Muscle of leg (tissue), 11 donors: ENCODE data around the gene KIRREL3. TPM values are rescaled to one million over a fixed set of nuclear protein-coding genes. Genes with fewer than 3 reads are reported as not detected.
"Not testable (repeated sequence)": the region's sequence is repeated elsewhere in the genome, so short reads cannot be mapped to it uniquely, and the experiment has no call there.

Experiments used
- DNase-seq: peaks from one replicate; pipeline ENCODE4 v3.0.0; 2013
- H3K27ac ChIP-seq: one replicate; pipeline ENCODE4 v1.5.1; 2013; ENCODE audit warnings: mild to moderate bottlenecking, low read length, control low read depth
- H3K27me3 ChIP-seq: one replicate; pipeline ENCODE4 v1.6.1; 2013; ENCODE audit warnings: low read length; ENCODE audit not compliant: control insufficient read depth, insufficient read depth
- H3K36me3 ChIP-seq: one replicate; pipeline ENCODE4 v1.6.1; 2013; ENCODE audit warnings: low read length; ENCODE audit not compliant: control insufficient read depth, insufficient read depth
- H3K4me1 ChIP-seq: one replicate; pipeline ENCODE4 v1.6.1; 2013; ENCODE audit warnings: low read length; ENCODE audit not compliant: control insufficient read depth, insufficient read depth
- H3K4me3 ChIP-seq: one replicate; pipeline ENCODE4 v1.5.1; 2013; ENCODE audit warnings: low read length, control low read depth
- H3K9me3 ChIP-seq: replicated peaks from 2 replicates; pipeline ENCODE4 v1.6.1; 2013; ENCODE audit warnings: low read depth, low read length; ENCODE audit not compliant: control insufficient read depth
- WGBS: methylation state at CpG from one replicate; pipeline ENCODE4 v1.1.5; 2013; ENCODE audit warnings: missing lambda C conversion rate; ENCODE audit not compliant: insufficient coverage; 5-methylcytosine and 5-hydroxymethylcytosine counted together
- polyA plus RNA-seq, 8 donors: library from polyadenylated mRNA; unstranded; fragments of 120-200 nt; gene quantifications; one replicate each; pipeline versions ENCODE4 v1.2.1 to v1.2.3, GENCODE V29; 2013; ENCODE audit warnings: inconsistent platforms in 1 of 8, low replicate concordance in 1 of 8; ENCODE audit not compliant: insufficient read length in 8 of 8, insufficient read depth in 1 of 8
- total RNA-seq: library from RNA; stranded (reverse); fragments of 120-200 nt; gene quantifications from one replicate; pipeline ENCODE4 v1.2.4, GENCODE V29; 2013

The KIRREL3 gene
- total and polyA plus RNA-seq, 9 donors: 0.27 to 1.8 (median 0.93) TPM

DNA sequence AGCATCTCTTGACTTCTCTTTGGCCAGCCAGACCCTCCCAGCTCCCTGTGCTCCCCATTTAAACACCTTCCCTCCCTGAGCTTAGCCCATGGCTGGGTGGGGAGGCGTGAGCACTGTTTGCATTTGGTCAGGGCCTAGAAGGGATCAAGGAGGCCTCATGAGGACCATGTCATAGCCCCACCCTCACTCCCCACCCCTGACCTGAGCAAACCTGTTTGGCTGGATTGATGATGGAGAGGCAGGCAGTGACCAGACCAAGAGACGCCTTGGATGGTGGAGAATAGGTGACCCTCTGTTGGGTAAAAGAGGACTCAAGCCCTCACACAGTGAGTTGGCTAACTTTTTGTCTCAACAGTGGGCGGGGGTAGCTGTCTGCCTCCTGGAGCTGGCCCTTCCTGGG is 595.2 kb downstream of the KIRREL3 start:
- H3K4me1 ChIP-seq: peaks cover 41% of the 10 kb centered on the region
- peaks cover 39% of the 10 kb centered on the region for H3K36me3 ChIP-seq
- H3K9me3 ChIP-seq: no peaks in the 10 kb centered on the region
- no peak for DNase-seq
- no peak overlapping the region for H3K27ac ChIP-seq
- no peaks in the 10 kb centered on the region for H3K27me3 ChIP-seq
- 82% methylated on average over 2 of the region's 3 CpGs for WGBS
- H3K4me3 ChIP-seq: no peak overlapping the region

DNA sequence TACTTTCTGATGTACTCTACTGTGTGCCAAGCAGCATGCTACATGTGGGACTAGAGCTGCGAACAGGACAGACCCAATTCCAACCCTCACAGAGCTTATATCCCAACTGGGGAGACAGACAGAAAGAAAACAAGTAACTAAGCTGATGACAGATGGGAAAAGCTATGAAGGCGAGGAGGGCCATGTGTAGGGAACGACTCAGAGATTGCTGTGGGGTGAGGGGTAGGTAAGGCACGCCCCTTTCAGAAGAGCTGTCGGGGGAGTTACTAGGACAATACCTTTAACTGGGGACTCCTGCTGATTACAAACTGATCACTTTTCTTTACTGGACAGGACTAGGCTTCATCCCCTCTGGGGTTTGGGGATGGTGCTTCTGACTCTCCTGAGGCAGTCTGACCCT is 596.2 kb downstream of the KIRREL3 start:
- H3K36me3 ChIP-seq: peaks cover 32% of the 10 kb centered on the region
- H3K4me1 ChIP-seq: peaks cover 32% of the 10 kb centered on the region
- H3K4me3 ChIP-seq: no peak overlapping the region
- DNase-seq: no peak
- H3K27me3 ChIP-seq: no peaks in the 10 kb centered on the region
- H3K27ac ChIP-seq: no peak overlapping the region
- peaks cover 3% of the 10 kb centered on the region for H3K9me3 ChIP-seq
- WGBS: 56% methylated on average over 3 of the region's 5 CpGs

DNA sequence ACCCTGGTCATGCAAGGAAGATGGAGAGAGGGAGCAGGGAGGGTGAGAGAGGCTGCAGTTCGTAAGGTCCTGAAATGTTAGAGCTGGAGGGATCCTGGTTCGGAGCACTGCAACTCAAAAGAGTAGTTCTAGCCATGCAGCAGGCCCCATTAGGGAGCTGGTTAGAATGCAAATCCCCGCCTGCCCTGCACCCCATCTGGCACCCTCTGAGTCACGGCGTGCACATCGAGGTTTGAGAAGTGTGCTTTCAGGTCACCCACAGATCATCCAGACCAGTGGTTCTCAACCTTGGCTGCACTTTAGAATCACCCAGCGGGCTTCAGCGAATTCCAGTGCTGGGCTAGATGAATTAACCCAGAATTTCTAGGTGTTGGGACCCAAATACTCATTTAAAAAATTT is 596.9 kb downstream of the KIRREL3 start:
- peaks cover 25% of the 10 kb centered on the region for H3K4me1 ChIP-seq
- H3K27ac ChIP-seq: no peak overlapping the region

DNA sequence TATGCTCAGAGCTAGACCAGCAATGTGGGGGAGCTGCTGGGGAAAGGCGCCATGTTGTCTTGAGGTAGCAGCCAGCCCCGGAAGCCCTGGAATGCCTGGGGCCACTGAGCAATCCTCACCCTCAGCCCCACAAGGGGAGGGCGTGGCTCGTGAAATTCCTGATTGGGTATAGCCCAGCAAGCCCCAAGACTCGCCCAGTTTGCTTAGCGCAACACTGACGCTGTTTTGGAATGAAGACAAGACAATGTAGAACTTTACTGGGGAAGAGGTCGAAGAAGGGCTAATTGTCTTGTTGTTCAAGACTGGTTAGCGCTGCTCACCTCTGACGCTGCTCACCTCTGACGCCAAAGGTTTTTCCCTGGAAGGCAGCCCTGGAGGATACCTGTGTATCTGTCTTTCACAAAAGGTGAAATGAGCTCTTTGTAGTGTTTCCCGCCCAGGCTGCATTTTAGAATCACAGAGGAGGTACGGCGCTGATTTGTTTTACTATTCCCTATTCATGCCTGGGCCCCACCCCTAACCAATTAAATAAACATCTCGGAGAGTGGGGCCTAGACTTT is 597.5 kb downstream of the KIRREL3 start:
- Histone ChIP-seq H3K4me1 (peaks cover 21% of the 10 kb centered on the region), H3K27me3 (no peaks in the 10 kb centered on the region), H3K9me3 (peaks cover 3% of the 10 kb centered on the region), H3K36me3 (peaks cover 19% of the 10 kb centered on the region), H3K4me3 (no peak overlapping the region), H3K27ac (no peak overlapping the region)
- DNase-seq: no peak
- WGBS: 86% methylated on average over 9 of the region's 15 CpGs

More for the DNA sequence above, 596.9 kb downstream of the KIRREL3 start:
- DNase-seq: no peak
- H3K36me3 ChIP-seq: peaks cover 25% of the 10 kb centered on the region
- no peaks in the 10 kb centered on the region for H3K27me3 ChIP-seq
- H3K4me3 ChIP-seq: no peak overlapping the region
- H3K9me3 ChIP-seq: peaks cover 3% of the 10 kb centered on the region
- 90% methylated on average over 6 of the region's 8 CpGs for WGBS

DNA sequence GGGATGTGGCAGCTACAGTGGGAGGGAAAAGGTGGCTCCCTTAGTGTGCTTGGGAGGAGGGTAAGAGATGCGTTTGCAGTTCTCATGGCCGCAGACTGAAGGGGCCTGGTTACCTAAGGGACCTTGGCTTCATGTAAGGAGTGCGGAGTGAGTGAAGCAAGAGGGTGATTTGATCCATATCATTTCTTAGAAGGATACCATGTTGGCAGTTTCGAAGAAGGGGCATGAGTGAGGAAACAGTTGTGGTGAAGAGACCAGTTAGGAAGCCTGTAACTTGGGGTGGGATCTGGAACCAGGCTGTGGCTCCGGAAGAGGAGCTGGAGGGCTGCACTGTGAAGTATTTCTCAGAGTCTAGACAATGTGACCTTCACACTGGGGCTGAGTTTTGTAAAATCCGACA is 600.1 kb downstream of the KIRREL3 start:
- H3K36me3 ChIP-seq: peaks cover 8% of the 10 kb centered on the region
- H3K9me3 ChIP-seq: peaks cover 3% of the 10 kb centered on the region
- 97% methylated on average over 5 of the region's 6 CpGs for WGBS
- H3K4me1 ChIP-seq: peaks cover 13% of the 10 kb centered on the region
- H3K27me3 ChIP-seq: no peaks in the 10 kb centered on the region
- no peak overlapping the region for H3K4me3 ChIP-seq
- H3K27ac ChIP-seq: no peak overlapping the region
- DNase-seq: no peak

DNA sequence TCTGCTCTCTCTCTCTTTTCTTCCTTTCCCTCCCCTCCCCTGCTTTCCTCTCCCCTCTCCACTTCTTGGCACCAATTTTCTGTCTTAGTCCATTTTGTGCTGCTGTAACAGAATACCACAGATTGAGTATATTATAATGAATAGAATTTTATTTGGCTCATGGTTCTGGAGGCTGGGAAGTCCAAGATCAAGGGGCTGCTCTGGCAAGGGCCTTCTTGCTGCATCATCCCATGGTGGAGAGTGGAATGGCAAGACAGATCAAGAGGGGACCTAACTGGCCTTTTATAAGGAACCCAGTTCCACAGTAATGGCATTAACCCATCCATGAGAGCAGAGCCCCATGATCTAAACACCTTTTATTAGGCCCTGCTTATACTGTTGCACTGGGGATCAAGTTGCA is 600.6 kb downstream of the KIRREL3 start:
- Histone ChIP-seq H3K36me3 (peaks cover 8% of the 10 kb centered on the region), H3K4me1 (peaks cover 17% of the 10 kb centered on the region), H3K27me3 (no peaks in the 10 kb centered on the region), H3K27ac (no peak overlapping the region), H3K9me3 (peaks cover 3% of the 10 kb centered on the region), H3K4me3 (no peak overlapping the region)
- DNase-seq: no peak

DNA sequence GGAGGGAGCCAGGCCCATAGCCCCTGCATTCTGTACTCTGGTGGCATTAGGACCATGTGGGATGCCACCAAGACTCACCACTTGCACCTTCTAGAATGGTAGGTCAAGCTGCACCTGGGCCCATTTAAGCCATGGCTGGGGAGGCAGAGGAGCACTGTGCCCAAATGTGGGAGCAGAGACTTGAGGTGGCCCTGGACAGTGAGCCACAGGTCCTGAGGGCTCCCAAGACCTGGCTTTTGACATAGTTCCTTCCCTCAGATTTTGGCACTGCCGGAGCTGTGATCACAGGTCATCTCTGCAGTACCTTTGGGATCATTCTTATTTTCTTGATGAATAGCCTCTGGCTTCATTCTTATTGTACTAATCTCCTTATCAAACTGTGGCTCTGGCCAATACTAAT is 601.8 kb downstream of the KIRREL3 start:
- peaks cover 23% of the 10 kb centered on the region for H3K4me1 ChIP-seq

DNA sequence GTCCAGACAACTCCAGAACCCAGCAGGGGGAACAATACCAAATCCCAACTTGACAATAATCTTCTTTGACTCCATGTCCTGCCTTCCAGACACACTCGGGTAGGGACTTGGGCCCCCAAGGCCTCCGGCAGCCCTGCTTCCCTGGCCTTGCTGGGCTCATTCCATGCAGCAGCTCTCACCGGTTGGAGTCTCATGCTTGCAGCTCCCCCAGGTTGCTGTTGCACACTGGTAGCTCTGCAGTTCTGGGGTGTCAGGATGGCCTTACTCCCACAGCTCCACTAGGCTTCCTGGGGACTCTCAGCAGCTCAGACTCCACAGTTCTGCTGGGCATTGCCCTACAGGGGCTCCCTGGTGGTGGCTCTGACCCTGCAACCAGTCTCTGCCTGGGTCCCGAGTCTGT is 602.3 kb downstream of the KIRREL3 start:
- peaks cover 25% of the 10 kb centered on the region for H3K4me1 ChIP-seq
- H3K9me3 ChIP-seq: peaks cover 3% of the 10 kb centered on the region
- H3K27me3 ChIP-seq: no peaks in the 10 kb centered on the region
- no peak overlapping the region for H3K4me3 ChIP-seq
- no peak overlapping the region for H3K27ac ChIP-seq
- WGBS: 91% methylated on average over 3 of the region's 4 CpGs
- DNase-seq: no peak
- H3K36me3 ChIP-seq: no peaks in the 10 kb centered on the region

More for the DNA sequence above, 601.8 kb downstream of the KIRREL3 start:
- no peaks in the 10 kb centered on the region for H3K27me3 ChIP-seq
- WGBS: 90% methylated on average over 1 of the region's 1 CpG
- H3K27ac ChIP-seq: no peak overlapping the region
- peaks cover 3% of the 10 kb centered on the region for H3K9me3 ChIP-seq
- no peak overlapping the region for H3K4me3 ChIP-seq
- H3K36me3 ChIP-seq: peaks cover under 1% of the 10 kb centered on the region
- DNase-seq: no peak

DNA sequence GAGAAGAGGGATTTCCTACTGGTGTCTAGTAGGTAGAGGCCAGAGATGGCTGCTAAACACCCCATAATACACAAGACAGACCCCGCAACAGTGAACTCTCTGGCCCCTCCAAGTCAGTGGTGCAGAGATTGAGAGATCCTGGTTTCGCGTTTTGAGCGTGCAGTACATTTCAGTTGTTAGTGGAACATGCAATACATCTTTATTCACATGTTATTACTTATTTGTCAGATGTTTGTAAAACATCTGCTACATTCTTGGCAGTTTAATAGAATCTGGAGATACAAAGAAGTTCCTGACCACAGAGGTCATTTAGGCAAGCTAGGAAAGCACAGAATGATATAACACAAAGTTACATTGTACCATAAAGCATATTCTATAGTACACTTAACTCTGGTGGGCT is 603.6 kb downstream of the KIRREL3 start:
- Histone ChIP-seq H3K36me3 (no peaks in the 10 kb centered on the region), H3K27me3 (no peaks in the 10 kb centered on the region), H3K9me3 (peaks cover 3% of the 10 kb centered on the region), H3K27ac (no peak overlapping the region), H3K4me1 (peaks cover 33% of the 10 kb centered on the region), H3K4me3 (no peak overlapping the region)
- WGBS: no CpG with 5 or more reads among the region's 4 CpGs
- no peak for DNase-seq

DNA sequence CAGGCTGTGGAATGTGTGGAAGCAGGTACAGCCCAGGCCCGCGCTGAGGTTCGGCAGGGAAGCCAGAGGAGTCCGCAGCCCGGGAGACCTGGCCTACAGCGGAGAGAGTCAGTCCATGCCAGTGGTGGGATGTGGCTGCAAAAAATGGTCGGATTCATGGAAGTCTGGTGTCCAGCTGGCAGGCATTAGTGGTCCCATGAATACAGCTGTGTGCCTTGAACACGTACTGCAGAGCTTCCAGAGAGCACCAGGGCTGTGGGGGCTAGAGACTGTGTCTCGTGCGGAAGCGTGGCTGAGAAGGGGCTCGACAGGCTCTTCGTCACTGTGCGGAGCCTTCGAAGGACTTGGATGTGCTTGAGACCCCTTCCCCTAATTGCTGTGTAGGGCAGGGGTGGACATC is 604.3 kb downstream of the KIRREL3 start:
- peaks cover 38% of the 10 kb centered on the region for H3K4me1 ChIP-seq
- H3K27me3 ChIP-seq, H3K4me3 ChIP-seq, H3K27ac ChIP-seq, H3K36me3 ChIP-seq, H3K9me3 ChIP-seq: not testable (repeated sequence)
- DNase-seq: peak; percentile 74
- 32% methylated on average over 9 of the region's 15 CpGs for WGBS

DNA sequence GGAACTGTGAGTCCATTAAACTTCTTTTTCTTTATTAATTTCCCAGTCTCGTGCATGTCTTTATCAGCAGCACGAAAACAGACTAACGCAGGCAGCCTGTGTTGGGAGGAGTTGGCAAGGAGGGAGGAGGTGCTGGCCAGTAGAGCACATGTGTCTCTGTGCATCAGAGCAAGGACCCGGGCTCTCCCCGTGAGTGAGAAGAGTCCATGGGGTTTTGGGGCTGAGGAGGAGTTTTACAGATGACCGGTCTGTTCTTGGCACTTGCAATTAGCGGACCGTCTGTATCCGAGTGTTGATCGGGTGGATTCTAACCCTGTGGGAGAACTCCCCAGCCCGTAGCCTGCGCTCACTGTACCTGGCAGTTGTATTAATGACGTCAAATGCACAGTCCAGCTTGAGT is 604.8 kb downstream of the KIRREL3 start:
- H3K4me1 ChIP-seq: peaks cover 39% of the 10 kb centered on the region
- peak; percentile 84 for DNase-seq
- H3K9me3 ChIP-seq, H3K4me3 ChIP-seq, H3K27me3 ChIP-seq, H3K27ac ChIP-seq, H3K36me3 ChIP-seq: not testable (repeated sequence)
- 40% methylated on average over 2 of the region's 13 CpGs for WGBS
